ENCODE measurements around the gene PRRX2.

PRRX2 gene

GRCh38 chr9:129702589-129703520 is 37.4 kb downstream of the PRRX2 start:
- DNase-seq (ENCODE audit: low read depth in 4 of 4, low spot score in 1 of 4) = no peak

DNA sequence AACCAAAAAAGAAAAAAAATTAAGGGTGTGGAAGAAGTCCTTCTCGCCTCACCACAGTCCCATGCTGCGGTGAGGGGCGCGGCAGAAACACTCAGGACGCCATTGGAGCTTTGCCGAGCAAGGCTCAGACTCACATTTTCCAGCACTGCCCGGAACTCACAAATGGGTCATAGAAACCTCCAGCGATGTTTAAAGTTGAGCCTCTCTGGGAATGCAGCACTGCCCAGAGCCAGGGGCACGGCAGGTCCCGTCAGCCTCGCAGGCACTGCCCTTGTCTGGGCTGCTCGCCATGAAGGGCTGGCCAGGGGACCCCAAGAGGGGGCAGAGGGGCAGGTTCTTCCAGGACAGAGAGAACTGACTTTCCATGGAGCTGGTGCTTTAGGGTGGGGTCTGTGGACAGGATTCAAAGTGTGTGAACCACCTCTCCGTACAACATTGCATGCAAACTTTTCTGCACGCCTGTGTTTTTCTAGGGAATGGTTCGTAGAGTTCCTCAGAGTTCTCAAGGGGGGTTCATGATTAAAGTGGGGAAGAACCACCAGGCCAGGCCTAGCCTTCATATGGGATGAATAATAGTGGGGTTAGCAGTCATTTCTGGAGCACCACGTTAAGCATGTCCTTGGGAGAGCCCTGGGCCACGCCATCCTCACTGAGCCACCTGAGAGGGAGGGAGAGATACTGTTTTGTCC is 38.4 kb downstream of the PRRX2 start:
- no peak for DNase-seq (ENCODE audit: low read depth in 4 of 4, low spot score in 1 of 4)

DNA sequence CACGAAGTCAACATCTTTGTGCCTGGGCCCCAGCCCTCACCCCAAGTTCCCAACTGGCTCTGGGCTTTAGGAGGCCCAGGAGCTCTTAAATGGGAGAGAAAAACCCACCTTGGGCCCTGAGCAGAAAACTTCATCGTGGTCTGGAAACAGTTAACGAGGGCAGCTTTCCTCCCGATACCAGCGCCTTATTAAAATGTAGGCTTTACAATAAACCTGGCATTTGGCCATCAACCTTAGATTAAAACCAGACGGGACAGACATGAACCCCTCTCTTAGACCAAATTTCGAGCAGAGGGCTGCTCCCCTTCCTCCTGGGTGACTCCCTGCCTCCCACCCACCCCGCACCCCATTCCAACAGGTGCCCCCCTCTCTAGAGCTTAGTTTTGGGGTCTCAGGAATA is 39.4 kb downstream of the PRRX2 start:
- DNase-seq (ENCODE audit: low read depth in 4 of 4, low spot score in 1 of 4) = no peak

DNA sequence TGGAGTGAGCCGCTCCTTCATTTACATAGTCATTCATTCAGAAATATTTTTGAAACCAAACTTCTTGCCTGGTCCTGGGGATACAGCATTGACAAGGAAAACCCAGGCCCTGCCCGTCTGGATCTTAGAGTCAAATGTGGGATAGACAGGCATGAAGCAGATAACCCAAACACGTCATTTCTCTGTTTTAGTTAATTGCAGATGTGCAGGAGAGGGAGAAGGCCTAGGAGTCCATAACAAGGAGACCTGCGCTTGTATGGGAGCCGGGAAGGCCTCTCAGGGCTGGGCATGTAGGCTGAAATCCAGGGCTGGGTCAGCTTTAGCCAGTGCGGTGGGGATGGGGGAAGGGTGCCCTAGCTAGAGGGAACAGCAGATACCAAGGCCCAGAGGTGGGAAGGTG is 43.3 kb downstream of the PRRX2 start:
- DNase-seq (ENCODE audit: low read depth in 4 of 4, low spot score in 1 of 4) = no peak

GRCh38 chr9:129709438-129710168 is 44.2 kb downstream of the PRRX2 start:
- no peak for DNase-seq (ENCODE audit: low read depth in 4 of 4, low spot score in 1 of 4)

DNA sequence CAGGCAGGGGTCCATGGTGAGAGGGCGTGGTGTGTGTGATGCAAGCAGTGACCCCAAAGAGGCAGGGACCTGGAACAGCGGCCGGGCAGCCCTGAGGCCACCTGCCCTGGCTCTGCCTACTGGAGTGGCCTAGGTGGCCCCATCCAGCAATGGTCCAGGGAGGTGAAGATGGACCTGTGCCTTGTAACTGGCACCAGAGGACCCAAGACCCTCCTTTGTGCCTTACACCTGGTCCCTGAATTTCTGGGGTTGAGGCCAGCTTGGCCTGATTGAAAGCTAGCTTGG is 44.7 kb downstream of the PRRX2 start:
- DNase-seq (ENCODE audit: low read depth in 4 of 4, low spot score in 1 of 4) = no peak

- DNase-seq (ENCODE audit: low read depth in 4 of 4, low spot score in 1 of 4) = no peak
These were observed 47.4 kb downstream of the PRRX2 start for GRCh38 chr9:129712634-129713401.

- DNase-seq (ENCODE audit: low read depth in 4 of 4, low spot score in 1 of 4) = no peak
These were observed 47.9 kb downstream of the PRRX2 start for GRCh38 chr9:129713402-129713679.

DNA sequence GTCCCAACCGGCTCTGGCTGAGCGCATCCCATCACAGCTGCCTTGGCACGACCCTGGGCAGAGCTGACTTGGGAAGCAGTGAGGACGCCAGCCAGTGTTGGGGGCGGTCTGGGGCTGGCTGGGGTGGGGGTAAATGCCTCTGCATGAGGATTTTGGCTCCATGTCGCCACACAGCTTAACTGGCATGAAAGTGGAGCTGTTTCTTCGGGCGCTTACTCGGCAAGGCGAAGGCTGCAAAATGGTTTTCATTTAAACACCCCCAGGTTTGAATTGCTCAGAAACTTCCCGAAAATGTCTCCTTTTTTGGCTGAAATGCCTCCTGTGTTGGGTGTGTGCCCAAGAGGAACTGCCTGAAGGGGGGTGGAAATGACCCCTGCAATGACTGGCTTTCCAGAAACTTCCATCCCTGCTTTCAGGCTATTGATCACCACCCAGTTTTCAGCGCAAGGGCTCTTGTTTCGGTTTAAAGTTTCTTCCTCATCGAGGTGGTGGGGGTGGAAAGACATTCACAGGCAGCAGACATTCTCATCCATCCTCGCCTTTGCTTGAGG is 49.1 kb downstream of the PRRX2 start:
- DNase-seq (ENCODE audit: low read depth in 4 of 4, low spot score in 1 of 4) = no peak

DNA sequence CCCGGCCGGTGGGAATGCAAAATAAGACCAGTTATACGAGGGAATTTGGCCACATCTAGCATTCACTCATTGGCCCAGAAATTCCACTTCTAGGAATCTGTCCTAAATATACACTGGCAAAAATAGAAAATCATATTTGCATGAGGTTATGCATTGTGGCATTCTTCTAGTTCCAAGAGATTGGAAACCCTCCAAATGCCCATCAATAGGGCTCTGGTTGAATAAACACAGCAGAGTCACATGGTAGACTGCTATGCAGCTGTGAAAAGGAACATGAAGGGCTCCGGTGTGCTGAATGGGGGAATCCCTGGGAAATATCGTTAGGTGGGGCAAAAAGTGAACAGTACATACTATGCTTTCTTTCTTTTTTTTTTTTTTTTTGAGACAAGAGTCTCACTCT is 50.6 kb downstream of the PRRX2 start:
- no peak for DNase-seq (ENCODE audit: low read depth in 4 of 4, low spot score in 1 of 4)

DNA sequence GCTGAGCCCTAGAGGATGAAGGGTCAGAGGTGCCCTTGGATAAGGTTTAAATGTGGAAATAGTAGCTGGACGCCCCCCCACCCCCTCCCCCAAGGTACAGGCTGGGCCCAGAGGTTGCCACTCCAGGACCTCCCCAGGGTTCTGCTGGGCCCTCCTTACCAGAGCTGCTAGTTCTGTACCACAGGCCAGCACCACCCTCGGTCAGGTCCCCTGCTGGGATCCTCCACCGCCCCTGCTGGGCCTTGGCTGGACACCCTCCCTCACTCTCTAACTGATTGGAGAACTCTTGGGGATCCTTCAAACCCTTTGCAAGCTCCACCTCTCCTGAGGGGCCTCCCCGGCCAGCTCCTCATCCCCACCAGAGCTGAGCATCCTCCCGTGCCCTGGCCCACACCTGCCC is 52.5 kb downstream of the PRRX2 start:
- no peak for DNase-seq (ENCODE audit: low read depth in 4 of 4, low spot score in 1 of 4)

- no peak for DNase-seq (ENCODE audit: low read depth in 4 of 4, low spot score in 1 of 4)
These were observed 53.2 kb downstream of the PRRX2 start for GRCh38 chr9:129718647-129719046.

DNA sequence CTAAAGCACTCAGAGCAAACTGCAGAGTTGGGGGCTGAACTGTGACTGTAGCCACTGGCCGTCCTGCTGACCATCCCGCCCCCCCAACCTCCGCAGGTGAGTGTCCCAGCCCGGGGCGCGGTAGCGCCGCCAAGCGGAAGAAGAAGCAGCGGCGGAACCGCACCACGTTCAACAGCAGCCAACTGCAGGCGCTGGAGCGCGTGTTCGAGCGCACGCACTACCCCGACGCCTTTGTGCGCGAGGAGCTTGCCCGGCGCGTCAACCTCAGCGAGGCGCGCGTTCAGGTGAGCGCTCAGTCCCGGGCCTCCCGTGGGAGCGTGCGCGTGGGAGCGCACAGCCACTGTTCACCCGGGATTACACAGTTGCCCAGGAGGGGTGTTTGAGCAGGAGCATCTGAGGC is 53.7 kb downstream of the PRRX2 start:
- DNase-seq (ENCODE audit: low read depth in 4 of 4, low spot score in 1 of 4) = no peak

GRCh38 chr9:129720181-129720864 is 54.9 kb downstream of the PRRX2 start:
- no peak for DNase-seq (ENCODE audit: low read depth in 4 of 4, low spot score in 1 of 4)

- DNase-seq (ENCODE audit: low read depth in 4 of 4, low spot score in 1 of 4) = no peak
These were observed 55.6 kb downstream of the PRRX2 start for GRCh38 chr9:129720865-129721545.

DNA sequence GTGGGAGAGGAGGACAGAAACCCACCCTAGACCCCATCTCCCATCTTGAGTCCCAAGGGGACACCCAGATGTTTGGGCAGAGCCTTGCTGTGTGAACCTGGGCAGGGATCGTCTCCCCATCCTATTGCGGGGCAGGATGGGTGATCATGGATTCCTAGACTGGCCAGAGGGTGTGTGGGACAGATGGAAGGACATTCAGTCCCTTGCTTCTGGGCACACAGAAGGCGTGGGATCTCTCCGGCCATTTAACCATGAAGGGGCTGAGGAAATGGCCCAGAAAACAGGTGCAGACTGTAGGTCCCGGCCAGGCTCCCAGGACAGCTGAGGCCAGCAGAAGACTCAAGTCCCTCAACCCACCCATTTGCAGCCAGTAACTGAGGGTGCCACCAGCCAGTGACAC is 57.5 kb downstream of the PRRX2 start:
- no peak for DNase-seq (ENCODE audit: low read depth in 4 of 4, low spot score in 1 of 4)

DNA sequence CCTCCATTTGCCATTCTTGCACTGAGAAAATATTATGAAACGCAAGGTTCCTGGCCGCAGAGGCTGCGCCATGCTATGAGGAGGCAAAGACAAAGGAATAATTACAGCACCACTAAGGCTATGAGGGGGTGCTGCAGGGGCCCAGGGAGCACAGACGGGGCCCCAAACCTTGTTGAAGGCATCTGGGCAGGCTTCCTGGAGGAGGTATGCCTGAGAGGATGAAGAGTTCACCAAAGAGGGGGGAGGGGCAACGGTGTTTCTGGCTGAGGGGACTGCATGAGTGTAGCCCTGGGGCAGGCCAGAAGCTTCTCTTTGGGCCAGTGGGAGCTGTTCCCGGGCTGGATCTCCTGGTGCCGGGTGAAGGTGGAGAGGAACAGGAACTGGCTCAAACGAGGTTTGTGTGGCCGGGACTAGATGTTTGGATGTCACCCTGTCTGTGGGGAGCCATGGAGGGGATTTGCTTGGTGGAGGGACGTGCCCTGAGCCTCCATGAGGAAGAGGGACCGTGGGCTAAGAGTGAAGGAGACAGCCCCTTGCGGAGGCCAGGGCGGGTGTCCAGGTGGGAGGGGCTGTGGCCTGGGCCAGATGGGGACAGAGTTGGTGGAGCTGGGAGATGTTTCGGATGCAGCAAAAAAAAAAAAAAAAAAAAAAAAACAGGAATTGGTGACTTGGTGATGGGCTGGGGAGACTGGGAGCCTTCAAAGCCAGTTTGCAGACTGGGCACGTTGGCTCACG is 59.2 kb downstream of the PRRX2 start:
- no peak for DNase-seq (ENCODE audit: low read depth in 4 of 4, low spot score in 1 of 4)

- no peak for DNase-seq (ENCODE audit: low read depth in 4 of 4, low spot score in 1 of 4)
These were observed 60.4 kb downstream of the PRRX2 start for GRCh38 chr9:129725795-129726251.

Data from stimulated activated CD4-positive, alpha-beta T cell treated with anti-CD3 and anti-CD28 coated beads, Interleukin-1b, Interleukin-23, amount 100 ng/mL, for 24 hours (primary cell).